Spinal cord (tissue), 10 donors: ENCODE results near the gene SPATA3. TPM values are rescaled to one million over a fixed set of nuclear protein-coding genes. Genes with fewer than 3 reads are reported as not detected.

ENCODE experiments used
- DNase-seq, 6 donors: peaks; one replicate each; pipeline versions ENCODE4 v3.0.0 to v3.0.0-alpha.2; 2013 to 2015; ENCODE audit warnings: low spot score in 6 of 6, low read depth in 4 of 6
- H3K27ac ChIP-seq: one replicate; pipeline ENCODE4 v1.5.1; 2013; ENCODE audit warnings: low read depth, low read length, control low read depth
- H3K27me3 ChIP-seq: one replicate; pipeline ENCODE4 v1.6.1; 2013; ENCODE audit warnings: low read length; ENCODE audit not compliant: control insufficient read depth, insufficient read depth
- H3K36me3 ChIP-seq: one replicate; pipeline ENCODE4 v1.6.1; 2013; ENCODE audit warnings: low read length; ENCODE audit not compliant: control insufficient read depth, insufficient read depth
- H3K4me1 ChIP-seq: one replicate; pipeline ENCODE4 v1.6.1; 2013; ENCODE audit warnings: low read length; ENCODE audit not compliant: control insufficient read depth, insufficient read depth
- H3K4me3 ChIP-seq: one replicate; pipeline ENCODE4 v1.5.1; 2013; ENCODE audit warnings: low read depth, low read length, control low read depth
- H3K9me3 ChIP-seq: one replicate; pipeline ENCODE4 v1.6.1; 2013; ENCODE audit warnings: low read length; ENCODE audit not compliant: control insufficient read depth, insufficient read depth
- WGBS: methylation state at CpG from one replicate; pipeline ENCODE4 v1.1.5; 2013; ENCODE audit warnings: missing lambda C conversion rate; ENCODE audit not compliant: insufficient coverage; 5-methylcytosine and 5-hydroxymethylcytosine counted together
- polyA plus RNA-seq, 2 donors: library from polyadenylated mRNA; unstranded; fragments of 120-200 nt; gene quantifications; one replicate each; pipeline ENCODE4 v1.2.1, GENCODE V29; 2013; ENCODE audit not compliant: insufficient read length in 2 of 2
- total RNA-seq, 2 donors: library from RNA; depleted of rRNA in 1 of 2; stranded (reverse); fragments of 120-200 nt in 1 of 2; fragments of >200 nt in 1 of 2; gene quantifications; one replicate each; pipeline versions ENCODE4 v1.2.3 to v1.2.4, GENCODE V29; 2013 to 2014
- donor health status: healthy.

Gene SPATA3
- total and polyA plus RNA-seq, 4 donors = not detected

GRCh38 chr2:231053846-231054245 is 57.9 kb downstream of the SPATA3 start:
- Histone ChIP-seq H3K27ac (no peak overlapping the region), H3K4me1 (peaks cover 40% of the 10 kb centered on the region), H3K9me3 (no peaks in the 10 kb centered on the region), H3K4me3 (no peak overlapping the region), H3K27me3 (no peaks in the 10 kb centered on the region), H3K36me3 (no peaks in the 10 kb centered on the region)
- no peak for DNase-seq
- 86% methylated on average over 6 of the region's 6 CpGs for WGBS

- peak; percentile 89 to 98 (median 92) for DNase-seq
- under 1% methylated on average over 68 of the region's 73 CpGs for WGBS
- peak within 1 kb of the TSS; percentile 91 for H3K27ac ChIP-seq
- no peaks in the 10 kb centered on the region for H3K9me3 ChIP-seq
- H3K36me3 ChIP-seq = peaks cover 5% of the 10 kb centered on the region
- H3K4me3 ChIP-seq = peak within 1 kb of the TSS; percentile 94
- no peaks in the 10 kb centered on the region for H3K27me3 ChIP-seq
- H3K4me1 ChIP-seq = peaks cover 14% of the 10 kb centered on the region
These were observed 60.8 kb downstream of the SPATA3 start, which contains the start of gene PSMD1 for GRCh38 chr2:231056453-231057416. Gene PSMD1 (plus strand): TSS chr2:231056867. CDS start chr2:231057026, 159 bp downstream.

- WGBS = 3% methylated on average over 5 of the region's 10 CpGs
- H3K36me3 ChIP-seq = peaks cover 5% of the 10 kb centered on the region
- H3K9me3 ChIP-seq = no peaks in the 10 kb centered on the region
- no peaks in the 10 kb centered on the region for H3K27me3 ChIP-seq
- peaks cover 5% of the 10 kb centered on the region for H3K4me1 ChIP-seq
- DNase-seq = no peak
- no peak overlapping the region for H3K27ac ChIP-seq
- H3K4me3 ChIP-seq = peak overlapping the region; percentile 94
These were observed 61.7 kb downstream of the SPATA3 start for GRCh38 chr2:231057590-231057989.

Other genes starting within 250 kb of the SPATA3 start
- 100 to 1,000 TPM; 270 to 544 TPM for gene ITM2C, start 131.2 kb upstream of the SPATA3 start, total RNA-seq
- 100 to 1,000 TPM; 506 to 657 TPM for gene ITM2C, start 131.2 kb upstream of the SPATA3 start, polyA plus RNA-seq
- not detected for gene GPR55, start 70.9 kb upstream of the SPATA3 start, total RNA-seq
- under 1 TPM; 0.08 to 0.12 TPM for gene GPR55, start 70.9 kb upstream of the SPATA3 start, polyA plus RNA-seq
- 10 to 100 TPM; 23.0 to 23.6 TPM for gene C2orf72, start 41.4 kb downstream of the SPATA3 start, total RNA-seq
- 10 to 100 TPM; 67.4 to 67.6 TPM for gene C2orf72, start 41.4 kb downstream of the SPATA3 start, polyA plus RNA-seq
- 100 to 1,000 TPM; 106 to 117 TPM for gene PSMD1, start 60.7 kb downstream of the SPATA3 start, total RNA-seq
- 100 to 1,000 TPM; 101 to 102 TPM for gene PSMD1, start 60.7 kb downstream of the SPATA3 start, polyA plus RNA-seq
- 1 to 10 TPM in 1 of 2 donors, under 1 TPM in 1; 0.40 to 1.1 TPM for gene HTR2B, start 128.9 kb downstream of the SPATA3 start, total RNA-seq
- gene HTR2B, start 128.9 kb downstream of the SPATA3 start, polyA plus RNA-seq = under 1 TPM; 0.16 to 0.26 TPM
- 10 to 100 TPM; 22.8 to 27.6 TPM for gene ARMC9, start 202.5 kb downstream of the SPATA3 start, total RNA-seq
- 10 to 100 TPM; 14.4 to 19.8 TPM for gene ARMC9, start 202.5 kb downstream of the SPATA3 start, polyA plus RNA-seq